HepG2 (cell line): Measurements from ENCODE around the gene VAV2. TPM values are rescaled to one million over a fixed set of nuclear protein-coding genes. Genes with fewer than 3 reads are reported as not detected.
A peak's percentile ranks its signal among the peaks of the same experiment; 100 is the strongest.

Experiments
- CBX2 ChIP-seq, 2 experiments: fragments of 200-600 bp in 1 of 2; sonication (generic); formaldehyde crosslinking in 1 of 2; IDR thresholded peaks; 2 replicates each; pipeline versions ENCODE4 v1.7.0 to v1.8.1; 2018 to 2022; ENCODE audit warnings: low read depth in 2 of 2, low read length in 1 of 2, mild to moderate bottlenecking in 1 of 2, missing genetic modification reagents in 1 of 2
- ERF ChIP-seq: IDR thresholded peaks from 2 replicates; pipeline ENCODE4 v1.6.1; 2018; ENCODE audit warnings: missing biosample characterization, missing genetic modification reagents
- FOSL1 ChIP-seq: sonication (generic); formaldehyde crosslinking; IDR thresholded peaks from 2 replicates; pipeline ENCODE4 v1.9.0; 2021; ENCODE audit warnings: missing genetic modification reagents, borderline replicate concordance
- FOSL2 ChIP-seq: sonication (generic); formaldehyde crosslinking; IDR thresholded peaks from 2 replicates; pipeline ENCODE4 v1.4.0; 2020; ENCODE audit warnings: missing genetic modification reagents
- FOXK1 ChIP-seq: sonication (generic); formaldehyde crosslinking; IDR thresholded peaks from 2 replicates; pipeline ENCODE4 v1.4.0; 2020; ENCODE audit warnings: low read depth, missing genetic modification reagents, borderline replicate concordance
- GLI4 ChIP-seq: sonication (generic); formaldehyde crosslinking; IDR thresholded peaks from 2 replicates; pipeline ENCODE4 v1.5.1; 2020; ENCODE audit warnings: missing genetic modification reagents, mild to moderate bottlenecking, moderate library complexity, borderline replicate concordance
- HNF4A ChIP-seq: sonication (generic); formaldehyde crosslinking; IDR thresholded peaks from 2 replicates; pipeline ENCODE4 v1.4.0; 2020; ENCODE audit warnings: missing genetic modification reagents
- KLF13 ChIP-seq: sonication (generic); formaldehyde crosslinking; IDR thresholded peaks from 2 replicates; pipeline ENCODE4 v1.4.0; 2020; ENCODE audit warnings: mild to moderate bottlenecking, missing genetic modification reagents
- KMT2A ChIP-seq: sonication (generic); formaldehyde crosslinking; IDR thresholded peaks from 2 replicates; pipeline ENCODE4 v1.4.0; 2020; ENCODE audit warnings: missing genetic modification reagents
- MBNL3 ChIP-seq: fragments of 250-450 bp; sonication (Bioruptor Pico); conservative IDR thresholded peaks from 2 replicates; pipeline ENCODE4 v1.8.0; 2022; ENCODE audit warnings: mild to moderate bottlenecking, inconsistent platforms
- MYC ChIP-seq: sonication (generic); formaldehyde crosslinking; IDR thresholded peaks from 2 replicates; pipeline ENCODE4 v1.9.0; 2021; ENCODE audit warnings: missing genetic modification reagents, borderline replicate concordance
- NBN ChIP-seq: fragments of 450-650 bp; conservative IDR thresholded peaks from 2 replicates; pipeline ENCODE4 v1.6.1; 2017
- NFYC ChIP-seq: IDR thresholded peaks from 2 replicates; pipeline ENCODE4 v1.6.1; 2016; ENCODE audit warnings: missing genetic modification reagents, missing compliant biosample characterization
- NR1H2 ChIP-seq: sonication (generic); formaldehyde crosslinking; IDR thresholded peaks from 2 replicates; pipeline ENCODE4 v1.8.1; 2022; ENCODE audit warnings: low read depth, missing genetic modification reagents, borderline replicate concordance
- PCBP2 ChIP-seq: fragments of 200-400 bp; formaldehyde crosslinking; optimal IDR thresholded peaks from 2 replicates; pipeline ENCODE3; 2018; ENCODE audit warnings: low read length, low read depth; ENCODE audit not compliant: poor library complexity, severe bottlenecking
- PHF21A ChIP-seq: sonication (generic); formaldehyde crosslinking; IDR thresholded peaks from 2 replicates; pipeline ENCODE4 v1.5.0; 2020; ENCODE audit warnings: mild to moderate bottlenecking, missing genetic modification reagents
- SOX5 ChIP-seq: IDR thresholded peaks from 2 replicates; pipeline ENCODE4 v1.6.1; 2016; ENCODE audit warnings: borderline replicate concordance
- XRCC5 ChIP-seq: fragments of 200-400 bp; formaldehyde crosslinking; optimal IDR thresholded peaks from 2 replicates; pipeline ENCODE3; 2017; ENCODE audit warnings: mild to moderate bottlenecking, low read length
- YY1 ChIP-seq: IDR thresholded peaks from 2 replicates; pipeline ENCODE4 v1.6.1; 2011; ENCODE audit warnings: low read length, low read depth, moderate library complexity, mild to moderate bottlenecking; ENCODE audit not compliant: insufficient read depth, insufficient replicate concordance
- ZNF264 ChIP-seq: sonication (generic); formaldehyde crosslinking; IDR thresholded peaks from 2 replicates; pipeline ENCODE4 v1.4.0; 2020; ENCODE audit warnings: missing genetic modification reagents
- ZNF496 ChIP-seq: sonication (generic); formaldehyde crosslinking; IDR thresholded peaks from 2 replicates; pipeline ENCODE4 v1.8.1; 2023; ENCODE audit warnings: mild to moderate bottlenecking, moderate library complexity, missing genetic modification reagents; ENCODE audit not compliant: insufficient replicate concordance
- ZNF577 ChIP-seq: sonication (generic); formaldehyde crosslinking; IDR thresholded peaks from 2 replicates; pipeline ENCODE4 v1.4.0; 2020; ENCODE audit warnings: mild to moderate bottlenecking, low read depth, missing genetic modification reagents, borderline replicate concordance
- ZNF672 ChIP-seq: sonication (generic); formaldehyde crosslinking; IDR thresholded peaks from 2 replicates; pipeline ENCODE4 v1.8.1; 2022; ENCODE audit warnings: missing genetic modification reagents
- ZNF83 ChIP-seq: sonication (generic); formaldehyde crosslinking; IDR thresholded peaks from 2 replicates; pipeline ENCODE4 v1.4.0; 2020; ENCODE audit warnings: missing genetic modification reagents, mild to moderate bottlenecking, borderline replicate concordance
- polyA plus RNA-seq, 8 experiments: library from polyadenylated mRNA; depleted of rRNA in 3 of 8; stranded (reverse) in 7 of 8; unstranded in 1 of 8; fragments of >200 nt; fragmentation: Illumina TruSeq in 4 of 8; extraction: Trizol in 4 of 8; gene quantifications; 2 replicates each; pipeline versions ENCODE4 v1.2.1 to v1.2.3, GENCODE V29; 2011 to 2016; ENCODE audit warnings: low read depth in 4 of 8, missing spikeins in 1 of 8, mixed read lengths in 1 of 8; ENCODE audit not compliant: insufficient read depth in 1 of 8
- total RNA-seq, 5 experiments: library from RNA; depleted of rRNA; stranded (reverse); fragments of >200 nt; fragmentation: Illumina TruSeq; extraction: Trizol; gene quantifications; 2 replicates each; pipeline ENCODE4 v1.2.3, GENCODE V29; 2016; ENCODE audit warnings: low read depth in 1 of 5
- TF ChIP-seq, protein P1 (sequence below): sonication (generic); formaldehyde crosslinking; IDR thresholded peaks from 2 replicates; pipeline ENCODE4 v1.5.0; 2020; ENCODE audit warnings: mild to moderate bottlenecking, missing genetic modification reagents
- TF ChIP-seq, protein P2 (sequence below): sonication (generic); formaldehyde crosslinking; IDR thresholded peaks from 2 replicates; pipeline ENCODE4 v1.9.0; 2022; ENCODE audit warnings: low read depth, missing genetic modification reagents

VAV2 gene
- total and polyA plus RNA-seq, 2 of the 13 experiments (the other 11 are each of a cell fraction or from before 2014, with no cell fraction given) = 22.5 to 22.9 TPM

DNA sequence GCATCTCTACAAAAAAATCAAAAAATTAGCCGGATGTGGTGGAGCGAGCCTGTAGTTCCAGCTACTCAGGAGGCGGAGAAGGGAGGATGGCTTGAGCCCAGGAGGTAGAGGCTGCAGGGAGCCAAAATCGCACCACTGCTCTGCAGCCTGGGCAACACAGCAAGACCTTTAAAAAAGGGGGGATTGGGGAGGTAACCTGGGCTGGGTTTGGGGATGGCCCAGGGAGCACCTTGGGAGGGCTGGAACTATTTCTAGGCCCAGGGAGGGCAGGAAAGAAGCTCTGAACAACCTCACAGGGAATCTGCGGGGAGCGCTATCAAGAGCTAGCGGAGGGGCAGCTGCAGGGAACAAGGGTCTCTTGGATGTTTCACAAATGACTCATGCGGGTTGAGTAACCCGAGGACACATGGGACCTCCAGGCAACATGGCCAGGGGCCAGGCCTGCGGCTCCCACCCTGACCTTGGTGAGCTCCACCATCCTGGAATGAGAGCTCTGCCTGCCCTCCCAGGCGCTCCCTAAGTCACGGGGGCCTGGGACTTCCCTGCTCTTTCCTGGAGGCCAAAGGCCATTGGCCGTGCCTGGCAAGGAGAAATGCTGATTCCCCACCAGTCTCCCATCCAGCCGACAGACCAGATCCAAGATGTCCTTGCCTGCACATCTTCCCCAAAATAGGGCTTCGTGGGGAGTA is 277.4 kb downstream of the VAV2 start (continued):
- TF ChIP-seq KLF13 (CRISPR knock-in tag) = no peak
- no peak for TF ChIP-seq ZNF672
- TF ChIP-seq NFYC (CRISPR knock-in tag) = peak; percentile 36; the same call in 1 of the 2 replicates
- TF ChIP-seq ZNF496 (CRISPR knock-in tag) = no peak
- TF ChIP-seq ZNF264 = peak; percentile 90
- peak; percentile 88 for TF ChIP-seq ERF (CRISPR knock-in tag)
- TF ChIP-seq PHF21A = peak; percentile 96
- TF ChIP-seq, protein P1, sequence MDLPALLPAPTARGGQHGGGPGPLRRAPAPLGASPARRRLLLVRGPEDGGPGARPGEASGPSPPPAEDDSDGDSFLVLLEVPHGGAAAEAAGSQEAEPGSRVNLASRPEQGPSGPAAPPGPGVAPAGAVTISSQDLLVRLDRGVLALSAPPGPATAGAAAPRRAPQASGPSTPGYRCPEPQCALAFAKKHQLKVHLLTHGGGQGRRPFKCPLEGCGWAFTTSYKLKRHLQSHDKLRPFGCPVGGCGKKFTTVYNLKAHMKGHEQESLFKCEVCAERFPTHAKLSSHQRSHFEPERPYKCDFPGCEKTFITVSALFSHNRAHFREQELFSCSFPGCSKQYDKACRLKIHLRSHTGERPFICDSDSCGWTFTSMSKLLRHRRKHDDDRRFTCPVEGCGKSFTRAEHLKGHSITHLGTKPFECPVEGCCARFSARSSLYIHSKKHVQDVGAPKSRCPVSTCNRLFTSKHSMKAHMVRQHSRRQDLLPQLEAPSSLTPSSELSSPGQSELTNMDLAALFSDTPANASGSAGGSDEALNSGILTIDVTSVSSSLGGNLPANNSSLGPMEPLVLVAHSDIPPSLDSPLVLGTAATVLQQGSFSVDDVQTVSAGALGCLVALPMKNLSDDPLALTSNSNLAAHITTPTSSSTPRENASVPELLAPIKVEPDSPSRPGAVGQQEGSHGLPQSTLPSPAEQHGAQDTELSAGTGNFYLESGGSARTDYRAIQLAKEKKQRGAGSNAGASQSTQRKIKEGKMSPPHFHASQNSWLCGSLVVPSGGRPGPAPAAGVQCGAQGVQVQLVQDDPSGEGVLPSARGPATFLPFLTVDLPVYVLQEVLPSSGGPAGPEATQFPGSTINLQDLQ (CRISPR knock-in tag) = peak; percentile 50; the same call in 1 of the 2 replicates
- TF ChIP-seq MYC (CRISPR knock-in tag) = peak; percentile 93
- no peak for TF ChIP-seq NBN
- peak; percentile 81 for TF ChIP-seq FOXK1
- peak; percentile 93 for TF ChIP-seq HNF4A (CRISPR knock-in tag)
- TF ChIP-seq ZNF577 = no peak
- TF ChIP-seq ZNF83 = no peak
- TF ChIP-seq FOSL1 (CRISPR knock-in tag) = peak; percentile 100
- TF ChIP-seq MBNL3 = no peak
- 0 out of 2 replicates have a peak, but pooled peaks have one; percentile 51 for TF ChIP-seq GLI4 (CRISPR knock-in tag)
- TF ChIP-seq, protein P2, sequence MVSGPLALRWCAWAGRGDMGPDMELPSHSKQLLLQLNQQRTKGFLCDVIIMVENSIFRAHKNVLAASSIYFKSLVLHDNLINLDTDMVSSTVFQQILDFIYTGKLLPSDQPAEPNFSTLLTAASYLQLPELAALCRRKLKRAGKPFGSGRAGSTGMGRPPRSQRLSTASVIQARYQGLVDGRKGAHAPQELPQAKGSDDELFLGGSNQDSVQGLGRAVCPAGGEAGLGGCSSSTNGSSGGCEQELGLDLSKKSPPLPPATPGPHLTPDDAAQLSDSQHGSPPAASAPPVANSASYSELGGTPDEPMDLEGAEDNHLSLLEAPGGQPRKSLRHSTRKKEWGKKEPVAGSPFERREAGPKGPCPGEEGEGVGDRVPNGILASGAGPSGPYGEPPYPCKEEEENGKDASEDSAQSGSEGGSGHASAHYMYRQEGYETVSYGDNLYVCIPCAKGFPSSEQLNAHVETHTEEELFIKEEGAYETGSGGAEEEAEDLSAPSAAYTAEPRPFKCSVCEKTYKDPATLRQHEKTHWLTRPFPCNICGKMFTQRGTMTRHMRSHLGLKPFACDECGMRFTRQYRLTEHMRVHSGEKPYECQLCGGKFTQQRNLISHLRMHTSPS = peak; percentile 86
- peak; percentile 73 for TF ChIP-seq XRCC5
- no peak for TF ChIP-seq CBX2 (IDR thresholded peaks at IDR 0.05; ENCODE audit: low read depth, low read length)
- TF ChIP-seq CBX2 (CRISPR knock-in tag; IDR thresholded peaks at IDR 0.05; ENCODE audit: low read depth) = no peak
- TF ChIP-seq KMT2A = peak; percentile 44; the same call in 1 of the 2 replicates
- TF ChIP-seq NR1H2 (CRISPR knock-in tag) = peak; percentile 18; the same call in 1 of the 2 replicates
- TF ChIP-seq SOX5 = peak; percentile 73; the same call in 1 of the 2 replicates
- no peak for TF ChIP-seq PCBP2
- TF ChIP-seq YY1 = peak; percentile 74
- TF ChIP-seq FOSL2 (CRISPR knock-in tag) = peak; percentile 100
